Epidermal melanocyte (primary cell): ENCODE measurements around the gene PLCD1.
"Not testable (repeated sequence)": the region's sequence is repeated elsewhere in the genome, so short reads cannot be mapped to it uniquely, and the experiment has no call there.

Experiments used
- DNase-seq: peaks from one replicate; pipeline ENCODE4 v3.0.0; 2011; ENCODE audit warnings: low spot score; ENCODE audit not compliant: insufficient read length

The PLCD1 gene

DNA sequence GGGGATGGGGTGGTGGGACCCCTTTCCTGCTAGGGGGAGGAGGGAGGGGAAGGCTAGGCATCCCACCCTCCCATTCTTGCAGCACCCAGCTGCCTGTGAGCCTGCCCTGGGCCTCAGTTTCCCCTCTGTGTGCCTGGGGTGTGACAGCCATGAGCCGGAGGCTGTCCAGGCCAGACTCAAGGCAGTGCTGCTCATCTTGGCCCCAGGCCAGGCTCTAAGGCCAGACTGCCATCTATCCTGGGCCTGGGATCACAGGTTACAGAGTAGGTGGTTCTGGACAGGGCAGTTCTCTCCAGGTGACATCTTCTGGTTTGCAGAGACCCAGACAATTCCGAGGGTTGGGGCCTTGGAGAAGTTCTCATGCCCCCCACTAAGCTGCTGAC lies 42.1 kb downstream of the PLCD1 start:
- no peak for DNase-seq

DNA sequence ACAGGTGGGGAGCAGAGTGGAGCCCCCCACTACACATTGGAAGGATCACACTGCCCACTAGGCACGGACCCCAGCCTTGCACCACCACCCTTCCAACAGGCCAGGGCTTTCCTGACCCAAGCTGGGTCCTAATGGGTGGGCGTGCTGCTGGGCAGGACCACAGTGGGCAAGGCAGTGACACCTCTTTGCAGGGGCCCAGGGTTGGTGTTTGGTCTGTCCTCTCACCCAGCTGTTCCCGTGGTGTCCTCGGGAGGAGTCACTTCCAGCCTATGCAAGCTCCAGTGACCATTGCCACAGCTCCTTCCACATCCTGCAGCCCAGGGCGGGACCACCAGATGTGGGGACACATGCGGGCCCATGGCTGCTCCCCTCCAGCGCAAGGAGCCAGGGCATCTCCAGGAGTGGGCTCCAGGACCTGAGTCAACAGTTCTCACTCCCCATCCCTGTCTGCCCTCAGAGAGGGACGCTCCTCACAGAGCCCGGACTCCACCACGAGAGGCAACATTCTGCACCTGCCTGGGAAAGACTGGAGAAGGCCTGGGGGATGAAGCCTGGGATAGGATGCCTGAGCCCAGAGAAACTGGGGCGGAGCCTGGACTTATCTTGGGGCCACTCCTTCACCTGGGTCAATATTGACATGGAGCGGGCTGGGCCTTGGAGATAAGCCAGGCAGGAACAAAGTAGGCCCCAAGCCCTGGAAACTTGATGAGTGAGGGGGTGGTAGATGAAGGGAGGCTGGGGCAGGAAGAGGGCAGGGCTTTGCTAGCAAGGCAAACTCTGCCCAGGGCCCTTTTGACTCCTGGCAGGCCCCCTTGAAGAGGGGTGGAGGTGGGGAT lies 42.7 kb downstream of the PLCD1 start:
- DNase-seq = no peak

DNA sequence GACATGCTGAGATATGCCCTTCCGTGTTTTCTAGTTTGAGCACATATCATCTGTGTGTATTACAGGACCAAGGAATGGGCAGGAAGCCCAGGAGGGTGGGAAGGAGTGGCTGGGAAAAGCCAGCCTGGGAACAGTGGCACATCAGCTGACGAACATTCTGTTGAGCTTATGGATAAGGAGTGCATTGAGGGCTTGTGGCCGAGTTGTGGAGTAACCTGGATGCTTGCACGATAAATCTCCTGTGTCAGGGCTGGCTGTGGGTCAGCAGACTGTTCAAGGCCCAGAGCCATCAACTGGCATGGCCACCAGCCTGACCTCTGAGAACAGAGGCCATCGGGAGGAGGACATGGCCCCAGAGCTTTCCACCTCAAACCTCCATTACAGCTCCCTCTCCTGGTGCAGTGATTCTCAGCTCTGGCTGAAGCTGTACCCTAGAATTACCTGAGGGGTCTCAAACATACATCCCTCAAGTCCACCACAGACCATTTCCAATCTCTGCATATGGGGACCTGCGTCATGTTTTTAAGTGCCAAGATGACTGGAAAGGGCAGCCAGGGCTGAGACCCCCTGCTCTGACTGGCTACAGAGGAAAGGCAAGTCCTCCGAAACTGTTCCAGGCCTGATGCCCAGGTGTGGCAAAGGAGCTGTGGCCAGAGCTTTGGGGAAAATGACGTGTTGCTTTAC lies 43.7 kb downstream of the PLCD1 start:
- DNase-seq = no peak

DNA sequence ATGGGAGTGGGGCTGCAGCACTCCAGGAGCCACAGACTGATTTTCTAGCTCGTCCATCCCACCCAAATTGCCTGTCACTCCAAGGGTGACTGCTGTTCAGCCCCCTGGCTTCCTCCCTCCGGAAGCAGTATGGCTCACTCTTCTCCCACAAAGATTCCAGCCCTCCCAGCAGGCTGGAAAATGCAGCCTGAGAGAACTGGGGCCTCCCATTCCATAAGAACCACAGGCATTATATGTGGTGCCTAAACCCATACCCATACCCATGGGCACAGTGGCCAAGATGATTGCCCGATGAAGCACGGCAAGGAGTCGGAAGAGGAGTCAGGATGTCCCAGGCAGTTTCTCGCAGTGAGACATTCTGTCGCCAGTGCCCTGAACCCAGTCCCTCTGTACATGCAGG lies 44.8 kb downstream of the PLCD1 start:
- DNase-seq = no peak

DNA sequence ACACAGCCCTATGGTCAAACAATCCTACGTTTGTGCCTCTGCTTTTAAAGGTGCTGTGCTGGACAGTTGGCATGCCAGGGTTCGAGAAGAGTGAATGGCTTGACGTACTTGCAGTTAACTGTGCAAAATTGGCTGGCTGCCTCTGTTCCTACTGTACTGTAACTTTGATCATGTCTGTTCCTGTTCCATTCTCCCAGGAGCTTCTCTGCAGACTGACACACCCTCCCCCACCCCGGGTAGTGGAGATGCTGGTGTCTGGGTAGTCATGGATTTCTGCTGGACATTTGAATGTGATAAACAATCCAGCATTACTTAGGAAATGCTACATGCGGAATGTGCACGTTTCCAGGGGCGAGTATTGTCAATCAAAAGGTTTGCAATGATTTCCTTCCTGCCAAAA lies 45.4 kb downstream of the PLCD1 start:
- no peak for DNase-seq

DNA sequence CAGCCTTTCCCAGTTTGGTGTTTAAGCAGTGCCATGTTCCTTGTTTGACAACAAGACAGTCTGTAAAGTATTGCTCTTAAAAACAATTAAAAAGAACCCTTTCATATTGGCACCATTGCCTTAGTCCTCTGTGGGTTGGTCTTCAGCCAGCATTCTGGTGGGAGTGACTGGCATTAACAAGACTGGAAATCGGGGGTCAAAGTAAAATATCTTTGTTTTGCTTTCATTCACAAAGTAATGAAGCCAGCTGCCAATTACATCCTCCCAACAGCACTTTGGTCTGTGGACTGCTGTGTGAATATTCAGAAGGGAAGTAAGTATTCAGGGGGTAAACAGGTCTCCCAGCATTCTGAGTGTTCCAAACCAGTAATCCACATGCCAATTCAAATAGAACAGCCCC lies 47.1 kb downstream of the PLCD1 start:
- no peak for DNase-seq

DNA sequence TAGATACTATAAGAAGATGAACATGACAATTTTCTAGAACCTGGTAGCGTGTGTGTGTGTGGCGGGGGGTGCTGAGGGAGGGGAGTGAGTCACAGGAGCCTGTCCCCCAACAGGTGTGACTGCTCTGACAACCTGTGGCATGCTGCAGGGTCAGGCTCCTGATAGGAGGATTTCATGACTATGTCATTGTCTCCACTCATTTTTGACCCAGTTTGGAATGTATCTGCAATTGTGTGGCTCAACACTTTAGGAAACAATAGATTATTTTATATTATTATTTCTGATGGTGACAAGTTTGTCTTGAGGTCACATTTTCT lies 48.1 kb downstream of the PLCD1 start:
- no peak for DNase-seq

DNA sequence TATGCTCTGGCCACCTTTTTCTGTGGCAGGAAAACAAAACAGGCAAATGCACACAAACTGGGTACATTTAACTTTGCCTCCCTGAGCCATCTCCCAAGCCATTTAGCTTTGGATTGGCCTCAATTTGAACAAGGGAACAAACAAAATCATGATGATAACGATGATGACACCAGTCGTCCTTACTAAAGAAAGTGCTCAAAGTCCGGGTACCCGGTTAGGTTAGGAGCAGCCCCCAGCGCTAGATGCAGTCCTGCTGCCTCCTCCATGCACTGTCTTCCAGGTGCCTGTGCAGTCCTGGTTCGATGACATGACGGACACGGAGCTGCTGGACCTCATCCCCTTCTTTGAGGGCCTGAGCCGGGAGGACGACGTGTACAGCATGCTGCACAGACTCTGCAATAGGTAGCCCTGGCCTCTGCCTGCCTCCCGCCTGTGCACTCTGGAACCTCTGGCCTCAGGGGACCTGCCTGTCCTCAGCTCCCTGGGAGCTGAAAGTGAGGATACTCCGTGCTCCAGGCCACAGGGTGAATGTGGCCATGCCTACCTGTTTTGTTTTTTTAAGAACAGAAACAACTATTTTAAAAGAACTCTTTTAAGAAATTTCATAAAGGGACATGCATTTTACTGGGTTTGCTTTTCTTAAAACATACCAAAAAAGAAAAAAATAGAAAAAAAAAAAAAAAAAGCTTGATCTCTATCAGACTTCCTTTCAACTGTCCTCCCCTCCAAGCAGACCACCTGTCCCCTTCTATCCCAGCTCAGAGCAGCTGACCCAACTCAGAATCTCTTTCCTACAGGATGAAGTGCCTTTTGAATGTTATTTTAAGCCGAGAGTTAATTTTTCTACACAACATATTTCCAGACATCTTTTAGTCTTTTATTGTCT lies 48.7 kb downstream of the PLCD1 start:
- DNase-seq = no peak

DNA sequence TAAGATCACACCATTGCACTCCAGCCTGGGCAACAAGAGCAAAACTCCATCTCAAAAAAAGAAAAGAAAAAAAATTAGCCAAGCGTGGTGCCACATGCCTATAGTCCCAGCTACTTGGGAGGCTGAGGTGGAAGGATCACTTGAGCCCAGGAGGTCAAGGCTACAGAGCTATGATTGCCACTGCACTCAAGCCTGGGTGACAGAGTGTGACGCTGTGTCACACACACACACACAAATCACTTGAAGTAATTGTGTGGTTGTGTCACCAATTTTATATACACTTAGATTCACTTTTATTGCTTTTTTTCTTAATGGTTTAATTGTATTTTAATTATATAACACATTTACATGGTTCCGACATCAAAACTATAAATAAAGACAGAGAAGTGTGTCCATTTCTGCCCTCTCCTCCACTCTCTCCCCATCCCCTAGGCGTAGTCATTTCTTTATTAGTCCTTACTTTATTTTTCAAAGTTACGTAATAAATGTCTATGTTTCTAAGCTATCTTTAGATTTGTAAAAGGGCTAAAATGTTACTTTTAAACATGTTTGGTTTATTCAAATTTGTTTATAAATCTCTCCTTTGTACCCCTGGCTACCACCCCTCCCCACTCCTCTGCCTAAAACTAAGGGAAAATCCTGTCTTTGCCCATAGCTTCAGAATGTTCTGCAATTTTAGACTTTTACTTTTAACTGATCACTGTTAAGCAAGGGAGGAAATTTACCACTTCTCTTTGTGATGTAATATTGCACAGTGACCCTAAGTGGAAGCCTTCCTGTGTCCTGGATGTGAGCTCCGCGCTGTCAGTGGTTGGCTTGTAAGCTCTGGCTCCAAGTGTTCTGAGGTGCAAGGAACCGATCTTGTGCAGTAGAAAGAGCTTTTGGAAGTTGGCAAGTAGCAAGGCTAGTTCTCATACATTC lies 49.6 kb downstream of the PLCD1 start:
- DNase-seq = no peak

DNA sequence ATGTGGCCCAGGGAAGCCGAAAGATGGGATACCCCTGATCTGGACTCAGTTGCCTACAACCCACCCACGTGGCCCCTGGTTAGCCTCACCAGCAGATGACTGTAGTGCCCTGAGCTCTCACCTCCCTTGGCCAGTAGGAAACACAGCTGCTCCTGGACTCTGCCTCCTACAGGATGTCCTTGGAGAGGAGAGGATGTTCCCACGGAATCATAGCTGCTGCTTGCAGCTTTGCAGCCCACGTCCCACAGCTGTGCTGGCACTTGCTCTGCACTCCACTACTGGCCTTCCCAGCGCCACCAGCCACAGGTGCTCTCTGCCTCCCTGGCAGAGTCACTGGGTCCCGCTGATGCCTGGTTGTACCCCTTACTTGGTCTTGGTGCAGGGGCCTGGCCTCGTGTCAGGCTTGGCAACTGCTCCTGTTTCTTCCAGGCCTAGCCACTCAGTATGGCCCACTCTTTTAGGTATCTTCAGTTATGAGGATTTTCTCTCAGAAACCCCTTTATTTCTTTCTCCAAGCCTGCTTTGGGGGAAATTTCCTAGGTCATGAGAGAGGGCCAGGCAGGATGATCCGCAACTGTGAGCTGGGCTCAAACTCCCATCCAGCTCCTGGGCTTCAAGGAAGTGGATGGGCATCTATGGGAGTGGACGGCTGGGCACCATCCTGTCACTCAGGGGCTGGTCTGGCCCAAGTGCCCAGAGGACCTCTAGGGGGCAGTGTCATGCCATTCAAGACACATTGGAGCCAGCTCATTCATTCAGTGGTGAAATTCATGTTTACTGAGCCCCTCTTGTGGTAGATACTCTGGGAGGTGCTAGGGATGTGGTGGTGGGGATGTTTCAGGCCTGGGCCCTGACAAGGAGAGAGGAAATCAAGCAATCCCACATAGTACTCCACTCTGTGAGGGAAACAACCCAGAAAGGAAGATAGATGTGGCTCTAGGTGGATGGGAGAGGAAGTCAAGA lies 55.0 kb downstream of the PLCD1 start:
- DNase-seq = peak; percentile 66

DNA sequence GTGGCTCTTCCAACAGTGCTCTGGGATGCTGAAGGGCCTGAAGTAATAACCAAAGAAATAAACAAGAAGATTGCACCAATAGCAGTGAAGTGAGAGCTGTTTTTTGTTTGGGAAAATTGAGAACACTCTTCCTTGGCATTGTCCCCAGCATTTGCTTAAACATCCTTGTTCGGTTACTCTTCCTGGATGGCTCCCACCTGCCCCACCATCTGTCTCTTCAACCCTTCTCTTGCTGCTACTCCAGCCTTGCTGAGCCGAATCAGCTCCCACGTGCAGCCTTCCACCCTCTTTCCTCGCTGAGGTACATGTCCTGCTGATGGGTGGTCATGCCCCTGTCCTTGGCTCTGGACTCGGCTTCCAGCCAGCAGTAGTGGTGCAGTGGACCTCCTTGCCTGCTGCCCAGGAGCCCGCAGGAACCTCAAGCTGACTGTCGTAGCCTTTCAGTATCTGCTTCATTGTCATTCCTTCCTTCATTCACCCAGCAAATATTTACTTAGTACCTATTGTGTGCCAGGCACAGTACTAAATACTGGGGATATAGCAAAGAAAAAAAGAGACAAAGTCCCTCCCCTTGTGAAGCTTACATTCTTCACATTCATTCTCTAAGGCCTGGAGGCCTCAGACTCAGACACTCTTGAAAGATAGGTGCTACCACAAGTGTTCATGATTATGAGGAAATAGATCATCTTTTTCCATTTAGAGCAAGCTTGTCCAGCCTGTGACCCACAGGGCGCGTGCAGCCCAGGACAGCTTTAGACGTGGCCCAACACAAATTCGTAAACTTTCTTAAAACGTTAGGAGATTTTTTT lies 56.0 kb downstream of the PLCD1 start:
- DNase-seq = no peak

DNA sequence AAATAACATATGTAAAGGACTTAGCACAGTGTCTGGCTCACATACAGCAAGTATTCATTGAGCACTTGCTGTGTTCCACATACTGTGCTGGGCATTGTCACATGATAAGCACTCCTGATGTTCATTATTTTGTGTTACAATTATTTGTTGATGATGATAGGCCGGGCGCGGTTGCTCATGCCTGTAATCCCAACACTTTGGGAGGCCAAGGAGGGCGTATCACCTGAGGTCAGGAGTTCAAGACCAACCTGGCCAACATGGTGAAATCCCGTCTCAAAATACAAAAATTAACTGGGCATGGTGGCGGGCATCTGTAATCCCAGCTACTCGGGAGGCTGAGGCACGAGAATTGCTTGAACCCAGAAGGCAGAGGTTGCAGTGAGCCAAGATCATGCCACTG lies 57.4 kb downstream of the PLCD1 start:
- DNase-seq = not testable (repeated sequence)

DNA sequence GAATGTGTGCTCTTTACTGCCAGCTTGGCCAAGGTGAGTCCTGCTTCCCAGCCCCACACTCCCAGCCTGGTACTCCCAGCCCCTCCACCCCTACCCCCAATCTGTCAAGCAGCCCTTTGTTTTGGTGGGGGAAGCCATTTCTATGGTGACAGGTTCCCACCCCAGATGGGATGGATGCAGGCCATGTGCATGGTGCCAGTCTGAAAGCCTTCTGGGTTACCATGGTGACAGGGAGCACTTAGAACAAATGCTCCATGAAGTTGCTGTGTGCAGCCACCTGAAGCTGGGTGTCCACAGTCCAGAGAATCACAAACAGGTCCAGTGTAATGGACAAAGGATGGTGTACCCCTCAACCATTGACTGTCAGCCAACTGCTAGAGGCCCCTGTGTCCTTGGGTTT lies 58.0 kb downstream of the PLCD1 start:
- DNase-seq = no peak

DNA sequence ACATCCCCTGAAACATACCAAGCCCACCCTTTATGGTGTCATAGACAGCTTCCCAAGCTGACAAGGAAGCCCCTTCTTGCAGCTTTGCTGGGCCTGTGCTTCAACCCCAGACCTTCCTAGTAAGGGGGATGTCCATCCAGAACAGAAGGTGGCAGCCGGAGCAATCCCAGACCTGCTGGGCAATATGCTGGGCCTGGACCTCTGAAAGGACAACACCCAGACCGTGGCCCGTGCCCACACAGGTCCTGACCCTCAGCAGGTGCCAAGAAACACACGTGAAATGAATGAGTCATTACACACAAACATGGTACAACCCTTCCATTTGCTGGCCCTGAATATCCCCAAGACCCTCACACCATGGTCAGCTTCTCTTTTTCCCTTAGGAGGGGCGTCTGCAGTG lies 58.6 kb downstream of the PLCD1 start:
- no peak for DNase-seq

DNA sequence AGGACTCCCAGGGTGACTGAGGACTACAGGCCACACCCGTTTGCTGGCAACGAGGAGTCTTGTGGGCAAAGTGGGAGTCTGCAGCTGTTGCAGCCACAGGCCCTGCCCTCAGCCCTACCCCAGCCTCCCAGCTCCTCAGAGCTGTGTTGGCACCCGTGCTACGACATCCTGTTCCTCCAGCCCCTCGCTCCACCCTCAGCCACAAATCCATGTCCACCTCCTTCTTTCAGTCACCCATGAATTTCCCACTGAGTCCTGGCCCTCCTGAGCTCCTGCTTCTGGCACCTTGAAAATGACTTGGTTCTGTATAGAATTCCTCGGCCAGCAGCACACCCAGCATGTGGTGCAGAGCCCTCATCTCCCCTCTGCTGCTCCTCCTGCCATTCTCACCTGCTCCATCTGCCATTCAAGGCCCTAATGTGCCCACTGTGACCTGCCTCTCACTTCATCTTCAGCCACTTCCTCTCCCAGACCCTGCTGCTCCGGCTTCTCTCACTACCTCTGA lies 59.8 kb downstream of the PLCD1 start:
- DNase-seq = no peak

DNA sequence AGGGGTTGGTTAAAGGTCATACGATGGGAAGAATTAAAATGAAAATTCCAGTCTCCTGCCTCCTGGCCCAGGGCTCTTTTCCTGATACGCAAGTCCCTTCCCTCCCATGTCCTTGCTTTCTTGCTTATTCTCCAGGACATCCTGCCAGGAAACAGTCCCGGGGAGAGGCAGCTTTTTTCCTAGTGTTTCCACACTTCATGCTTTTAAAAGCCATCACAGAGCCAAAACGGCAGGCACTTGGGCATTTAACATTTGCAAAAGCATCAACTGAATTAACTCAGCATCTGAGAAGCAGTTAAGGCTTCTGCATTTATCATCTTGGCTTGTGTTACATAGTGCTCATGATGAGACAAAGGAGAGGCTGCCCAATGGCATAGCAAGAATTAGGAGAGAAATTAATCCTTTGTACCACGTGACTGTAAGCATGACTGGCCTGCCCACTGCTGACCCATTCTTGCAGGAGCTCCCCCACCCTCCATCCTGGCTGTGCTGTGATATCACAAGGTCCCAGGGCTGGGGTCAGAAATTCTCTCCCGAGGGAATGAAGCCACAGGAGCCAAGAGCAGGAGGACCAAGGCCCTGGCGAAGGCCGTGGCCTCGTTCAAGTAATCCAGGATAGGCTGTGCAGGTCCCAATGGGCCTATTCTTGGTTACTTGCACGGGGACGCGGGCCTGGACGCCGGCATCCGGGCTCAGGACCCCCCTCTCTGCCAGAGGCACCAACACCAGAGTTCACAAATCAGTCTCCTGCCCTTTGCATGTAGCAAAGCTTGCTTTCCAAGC lies 60.4 kb downstream of the PLCD1 start:
- DNase-seq = no peak

DNA sequence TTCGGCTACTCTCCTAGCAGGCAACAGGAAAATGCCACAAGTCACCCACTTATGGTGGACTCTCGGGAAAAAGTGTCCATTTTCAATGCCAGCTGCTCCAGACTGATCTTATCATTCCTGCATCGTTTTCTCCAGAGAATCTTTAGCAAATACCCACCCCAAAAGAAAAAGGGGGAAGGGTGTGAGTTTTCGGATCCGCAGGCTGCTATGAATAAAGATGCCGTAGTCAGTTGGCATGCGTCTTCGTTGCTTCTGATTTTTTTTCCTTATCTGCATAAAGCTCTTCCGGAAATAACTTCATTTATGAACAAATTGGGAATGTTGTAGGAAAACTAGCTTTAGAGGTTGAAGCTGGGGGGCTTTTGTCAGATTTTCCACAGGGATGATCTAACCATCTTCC lies 61.2 kb downstream of the PLCD1 start:
- no peak for DNase-seq

DNA sequence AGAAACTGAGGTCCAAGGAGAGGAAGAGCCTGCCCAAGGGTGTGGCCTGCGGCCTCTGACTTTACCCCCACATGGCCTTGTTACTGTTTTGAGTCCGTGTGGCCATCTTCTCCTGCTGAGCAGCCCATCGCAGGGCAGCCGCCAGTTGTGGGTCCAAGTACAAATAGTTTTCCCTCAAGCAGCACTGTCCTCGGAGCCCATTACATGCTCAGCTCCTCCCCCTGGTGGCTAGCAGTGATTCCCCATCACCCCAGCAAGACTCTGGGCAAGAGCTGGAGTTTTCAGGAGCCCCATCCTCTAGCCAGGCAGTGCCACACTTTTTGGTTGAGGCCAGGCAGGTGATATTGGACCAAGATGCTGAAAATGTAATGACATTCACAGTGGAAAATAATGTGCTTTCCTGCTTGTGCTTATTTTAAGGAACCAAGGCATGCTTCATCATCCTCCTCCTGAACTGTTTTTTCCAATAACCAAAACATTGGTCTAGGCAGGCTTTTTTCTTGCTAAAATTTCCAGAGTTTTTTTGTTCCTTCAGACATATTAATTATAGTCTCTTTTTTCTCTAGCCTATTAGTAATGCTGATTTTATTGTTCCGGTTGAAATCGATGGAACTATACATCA lies 62.1 kb downstream of the PLCD1 start:
- no peak for DNase-seq
